PC-3 (cell line): ENCODE results near the gene PITPNM3. TPM values are rescaled to one million over a fixed set of nuclear protein-coding genes. Genes with fewer than 3 reads are reported as not detected.

Experiments used
- ATAC-seq: fragments of 200-7000 bp; cut with Tn5 transposase; 2 replicates; pipeline ENCODE4 v1.9.1; 2020; ENCODE audit warnings: mild to moderate bottlenecking, moderate library complexity
- BruUV-seq: library from RNA; stranded (reverse); fragments of 400-500 nt; replicated peaks from 2 replicates; lab custom pipeline; 2021; lab: Mats Ljungman, UMichigan
- CTCF ChIA-PET: fragments of 300-600 bp; sonication (Branson Sonifier 250); formaldehyde crosslinking; loops from one replicate; lab custom pipeline; 2022; ENCODE audit warnings: antibody characterized with exemption; lab: Charles Lee
- POLR2A ChIA-PET: fragments of 300-600 bp; sonication (Branson Sonifier 250); formaldehyde crosslinking; loops from one replicate; lab custom pipeline; 2022; ENCODE audit warnings: antibody characterized with exemption; ENCODE audit not compliant: unreplicated experiment; lab: Charles Lee
- DNase-seq: peaks from one replicate; pipeline ENCODE4 v3.0.0-alpha.2; 2015
- H2AFZ ChIP-seq: fragments of 300-600 bp; sonication (generic); 2 replicates; pipeline ENCODE4 v1.6.0; 2016; ENCODE audit warnings: antibody characterized with exemption, low read length
- H3F3A ChIP-seq: fragments of 300-600 bp; sonication (generic); one replicate; pipeline ENCODE4 v1.6.0; 2017; ENCODE audit warnings: antibody characterized with exemption, low read length, control low read depth, mild to moderate bottlenecking; ENCODE audit not compliant: unreplicated experiment
- H3K27ac ChIP-seq: fragments of 300-600 bp; sonication (generic); 2 replicates; pipeline ENCODE4 v1.5.1; 2016; ENCODE audit warnings: mild to moderate bottlenecking, low read length
- H3K27me3 ChIP-seq: fragments of 300-600 bp; sonication (generic); 2 replicates; pipeline ENCODE4 v1.6.1; 2016; ENCODE audit warnings: low read length, mixed read lengths
- H3K36me3 ChIP-seq: fragments of 300-600 bp; sonication (generic); 2 replicates; pipeline ENCODE4 v1.6.1; 2016; ENCODE audit warnings: low read depth, mixed run types, low read length, mixed read lengths
- H3K4me1 ChIP-seq: fragments of 300-600 bp; sonication (generic); 2 replicates; pipeline ENCODE4 v1.5.1; 2016; ENCODE audit warnings: low read length; ENCODE audit not compliant: insufficient read depth
- H3K4me2 ChIP-seq: fragments of 300-600 bp; sonication (generic); 2 replicates; pipeline ENCODE4 v1.6.0; 2016; ENCODE audit warnings: low read length
- H3K4me3 ChIP-seq: fragments of 300-600 bp; sonication (generic); 2 replicates; pipeline ENCODE4 v1.5.1; 2016; ENCODE audit warnings: mild to moderate bottlenecking, low read length, mixed read lengths
- H3K79me2 ChIP-seq: fragments of 300-600 bp; sonication (generic); 2 replicates; pipeline ENCODE4 v1.6.1; 2017; ENCODE audit warnings: low read length, mixed read lengths
- H3K9ac ChIP-seq: fragments of 300-600 bp; sonication (generic); 2 replicates; pipeline ENCODE4 v1.6.0; 2016; ENCODE audit warnings: mild to moderate bottlenecking, low read length
- H3K9me2 ChIP-seq: fragments of 300-600 bp; sonication (generic); replicated peaks from 2 replicates; pipeline ENCODE4 v1.6.1; 2016; ENCODE audit warnings: mixed run types, low read length, mixed read lengths
- H3K9me3 ChIP-seq: fragments of 300-600 bp; sonication (generic); 2 replicates; pipeline ENCODE4 v1.6.1; 2016; ENCODE audit warnings: low read length, mixed read lengths
- H4K20me1 ChIP-seq: fragments of 300-600 bp; sonication (generic); 2 replicates; pipeline ENCODE4 v1.6.1; 2016; ENCODE audit warnings: low read length, mixed read lengths
- CTCF ChIP-seq: fragments of 300-600 bp; sonication (generic); conservative IDR thresholded peaks from 2 replicates; pipeline ENCODE4 v1.5.1; 2017; ENCODE audit warnings: antibody characterized with exemption, low read depth, mild to moderate bottlenecking, low read length
- EZH2 ChIP-seq: fragments of 300-600 bp; sonication (generic); IDR thresholded peaks from one replicate; pipeline ENCODE4 v1.6.1; 2017; ENCODE audit warnings: antibody characterized with exemption, mild to moderate bottlenecking, low read length; ENCODE audit not compliant: unreplicated experiment
- EZH2phosphoT487 ChIP-seq: fragments of 300-600 bp; sonication (generic); IDR thresholded peaks from 2 replicates; pipeline ENCODE4 v1.6.1; 2018; ENCODE audit warnings: mild to moderate bottlenecking, antibody characterized with exemption, low read length, borderline replicate concordance
- intact Hi-C: fragments of 100-400 bp; cut with micrococcal nuclease; formaldehyde crosslinking; loops from 2 replicates; pipeline ENCODE4 v1.9.0; 2023
- total RNA-seq: library from RNA; depleted of rRNA; stranded (reverse); fragments of >200 nt; gene quantifications from 2 replicates; pipeline ENCODE4 v1.2.3, GENCODE V29; 2014

The PITPNM3 gene
- total RNA-seq, 1 experiment from 2014 or later: 7.1 TPM

GRCh38 chr17:6510321-6510977 is 45.9 kb downstream of the PITPNM3 start:
- CTCF ChIA-PET: no interaction called here
- TF ChIP-seq EZH2 (no peak), EZH2phosphoT487 (no peak), CTCF (no peak)
- Histone ChIP-seq H3K9me2 (no peaks in the 10 kb centered on the region), H2AFZ (no peak overlapping the region), H3K4me1 (peaks cover 38% of the 10 kb centered on the region), H3K36me3 (no peaks in the 10 kb centered on the region), H3K9me3 (no peaks in the 10 kb centered on the region), H3K27ac (no peak overlapping the region), H4K20me1 (no peaks in the 10 kb centered on the region), H3K4me3 (no peak overlapping the region), H3K27me3 (no peaks in the 10 kb centered on the region), H3F3A (no peaks in the 10 kb centered on the region), H3K4me2 (no peak overlapping the region), H3K79me2 (no peaks in the 10 kb centered on the region), H3K9ac (no peak overlapping the region)
- POLR2A ChIA-PET: no interaction called here
- ATAC-seq (no peak), DNase-seq (no peak)
- intact Hi-C loops: no loop called here
- no TSS peak for BruUV-seq

- Histone ChIP-seq H3K9ac (no peak overlapping the region), H3K27ac (no peak overlapping the region), H3K79me2 (no peaks in the 10 kb centered on the region), H3K9me3 (no peaks in the 10 kb centered on the region), H4K20me1 (no peaks in the 10 kb centered on the region), H3F3A (no peaks in the 10 kb centered on the region), H3K4me2 (no peak overlapping the region), H3K27me3 (no peaks in the 10 kb centered on the region), H3K9me2 (no peaks in the 10 kb centered on the region), H2AFZ (no peak overlapping the region), H3K4me1 (peaks cover 40% of the 10 kb centered on the region), H3K4me3 (no peak overlapping the region), H3K36me3 (no peaks in the 10 kb centered on the region)
- DNase-seq (no peak), ATAC-seq (no peak)
- intact Hi-C loops: loop anchor here (5.0 kb wide), 1 partner anchor 42 kb away; no protein-coding TSS in a partner anchor
- CTCF ChIA-PET: no interaction called here
- BruUV-seq: no TSS peak
- TF ChIP-seq CTCF (no peak), EZH2phosphoT487 (no peak), EZH2 (no peak)
- POLR2A ChIA-PET: no interaction called here
These were observed 46.4 kb downstream of the PITPNM3 start for GRCh38 chr17:6509921-6510320.

DNA sequence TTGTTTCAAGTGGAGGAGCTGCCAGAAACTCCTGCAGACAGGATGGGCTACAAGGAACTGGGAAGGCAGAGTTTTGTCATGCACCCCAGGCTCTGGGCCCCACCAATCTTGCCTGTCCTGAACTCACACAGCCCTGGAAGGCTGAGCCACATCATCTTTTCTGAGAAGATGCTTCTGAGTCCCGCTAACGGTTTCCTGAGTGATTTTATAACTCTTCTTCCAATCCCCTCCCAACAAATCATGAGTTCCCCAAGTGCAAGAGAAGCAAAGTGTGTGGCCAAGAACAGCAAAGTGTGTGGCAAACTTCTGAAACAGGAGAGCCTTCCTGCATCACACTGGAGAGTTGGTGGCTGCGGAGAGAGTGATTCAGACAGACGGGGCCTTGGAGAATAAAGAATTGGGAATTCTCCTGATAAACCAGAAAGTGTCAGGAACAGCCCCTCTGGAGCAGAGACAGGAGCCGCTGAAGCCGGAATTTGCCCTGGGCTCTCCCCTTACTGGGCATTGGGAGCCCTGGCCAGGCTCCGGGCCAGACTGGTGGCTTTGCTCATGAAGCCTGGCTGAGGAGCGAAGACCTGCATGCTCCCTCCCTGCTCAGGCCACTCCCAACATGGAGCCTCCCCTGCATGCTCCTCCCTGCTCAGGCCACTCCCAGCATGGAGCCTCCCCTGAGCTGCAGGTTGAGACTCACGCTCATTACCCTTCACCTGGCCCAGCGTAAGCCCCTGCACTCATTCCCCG is 47.2 kb downstream of the PITPNM3 start:
- no peaks in the 10 kb centered on the region for H3K36me3 ChIP-seq
- DNase-seq: no peak
- POLR2A ChIA-PET: no interaction called here
- no peaks in the 10 kb centered on the region for H3K79me2 ChIP-seq
- ATAC-seq: no peak
- no peak overlapping the region for H3K4me2 ChIP-seq
- H3K9me2 ChIP-seq: no peaks in the 10 kb centered on the region
- intact Hi-C loops: loop anchor here (5.0 kb wide), 1 partner anchor 43 kb away; no protein-coding TSS in a partner anchor
- H3K27ac ChIP-seq: no peak overlapping the region
- no TSS peak for BruUV-seq
- H3K4me1 ChIP-seq: peaks cover 40% of the 10 kb centered on the region
- CTCF ChIA-PET: no interaction called here
- no peaks in the 10 kb centered on the region for H3K9me3 ChIP-seq
- no peak for TF ChIP-seq CTCF
- TF ChIP-seq EZH2phosphoT487: no peak
- TF ChIP-seq EZH2: no peak
- H2AFZ ChIP-seq: no peak overlapping the region
- no peaks in the 10 kb centered on the region for H3F3A ChIP-seq
- no peak overlapping the region for H3K9ac ChIP-seq
- no peaks in the 10 kb centered on the region for H3K27me3 ChIP-seq
- H4K20me1 ChIP-seq: no peaks in the 10 kb centered on the region
- H3K4me3 ChIP-seq: no peak overlapping the region
